Epithelial cell of prostate (primary cell): Measurements from ENCODE around the gene GCM1.
"Not testable (repeated sequence)": the region's sequence is repeated elsewhere in the genome, so short reads cannot be mapped to it uniquely, and the experiment has no call there.

Experiments used
- DNase-seq: peaks from one replicate; pipeline ENCODE4 v3.0.0-alpha.2; 2011; ENCODE audit warnings: low read depth, low spot score
- H3K27ac ChIP-seq: fragments of 450-650 bp; 2 replicates; pipeline ENCODE4 v1.5.1; 2017; ENCODE audit warnings: mild to moderate bottlenecking

The GCM1 gene

GRCh38 chr6:53148684-53149083 is at the start of gene GCM1:
Gene GCM1 (minus strand): TSS chr6:53148841. CDS start chr6:53145632, 3,209 bp downstream.
- no peak within 1 kb of the TSS for H3K27ac ChIP-seq
- DNase-seq: no peak

DNA sequence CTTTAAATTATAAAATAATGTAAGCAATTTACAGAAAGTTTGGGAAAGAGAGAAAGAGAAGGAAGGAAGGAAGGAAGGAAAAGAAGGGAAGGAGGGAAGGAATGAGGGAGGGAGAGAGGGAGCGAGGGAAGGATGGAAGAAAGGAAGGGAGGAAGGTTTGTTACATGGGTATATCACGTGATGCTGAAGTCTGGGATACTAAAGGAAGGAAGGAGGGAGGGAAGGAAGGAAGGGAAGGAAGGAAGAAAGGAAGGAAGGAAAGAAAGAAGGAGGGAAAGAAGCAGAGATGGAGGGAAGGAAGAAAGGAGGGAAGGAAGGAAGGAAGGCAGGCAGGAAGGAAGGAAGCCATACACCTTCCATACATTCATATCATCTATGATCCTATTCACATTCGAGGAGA is 48.9 kb upstream of the GCM1 start:
- H3K27ac ChIP-seq: no peak overlapping the region
- no peak for DNase-seq

DNA sequence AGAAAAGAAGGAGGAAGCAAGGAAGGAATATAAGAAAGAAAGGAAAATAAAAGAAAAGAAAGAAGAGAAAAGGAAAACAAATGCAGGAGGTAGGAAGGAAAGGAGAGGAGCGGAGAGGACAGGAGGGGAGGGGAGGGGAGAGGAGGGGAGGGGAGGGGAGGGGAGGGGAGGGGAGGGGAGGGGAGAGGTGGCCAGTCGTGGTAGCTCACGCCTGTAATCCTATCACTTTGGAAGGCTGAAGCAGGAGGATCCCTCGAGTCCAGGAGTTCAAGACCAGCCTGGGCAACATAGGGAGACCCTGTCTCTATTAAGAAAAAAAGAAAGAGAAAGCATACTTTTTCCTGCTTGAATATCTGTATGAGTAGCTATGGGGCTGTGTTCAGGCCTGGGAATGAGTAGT is 46.4 kb upstream of the GCM1 start:
- no peak for DNase-seq
- H3K27ac ChIP-seq: no peak overlapping the region

DNA sequence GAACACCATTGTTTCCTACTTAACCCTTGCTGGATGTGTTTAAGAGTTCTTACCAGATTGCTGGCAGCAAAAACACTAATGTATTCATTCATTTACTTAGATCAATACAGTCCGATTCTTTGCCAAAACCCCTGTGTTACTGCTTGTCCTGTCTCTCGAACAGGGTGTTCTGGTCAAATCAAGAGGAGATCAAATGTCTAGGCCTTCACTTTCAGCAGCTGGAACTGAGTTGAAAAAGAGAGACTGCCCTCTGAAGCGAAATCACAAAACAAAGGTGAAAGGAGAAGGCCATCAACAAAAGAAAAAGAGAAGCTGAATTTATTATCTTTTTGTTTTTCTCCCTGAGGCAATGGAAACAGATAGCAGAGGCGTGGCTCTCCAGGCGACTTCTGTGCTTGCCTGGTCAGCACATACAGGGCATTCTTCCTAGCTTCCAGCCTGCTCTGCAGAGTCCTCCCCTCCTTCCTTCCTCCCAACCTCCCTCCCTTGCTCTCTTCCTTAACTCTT is 44.1 kb upstream of the GCM1 start:
- DNase-seq: no peak
- H3K27ac ChIP-seq: no peak overlapping the region

DNA sequence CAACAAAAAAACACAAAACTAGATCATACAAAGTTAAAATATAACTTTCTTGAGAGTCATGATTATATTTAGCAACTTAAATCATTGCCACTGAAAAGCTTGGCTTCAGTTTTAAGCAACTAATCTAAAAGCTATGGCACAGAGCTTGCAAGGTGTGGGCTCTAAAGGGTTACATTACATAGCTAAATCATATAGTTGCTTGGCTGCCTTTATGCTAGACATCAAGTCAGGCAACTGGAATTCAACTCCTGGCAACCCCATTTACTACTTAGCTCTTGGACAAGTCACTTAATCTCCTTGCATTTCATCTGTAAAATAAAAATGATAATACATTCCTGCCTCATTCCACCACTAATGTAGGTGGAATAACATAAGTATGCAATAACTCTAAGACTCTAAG is 40.9 kb upstream of the GCM1 start:
- no peak for DNase-seq
- H3K27ac ChIP-seq: no peak overlapping the region

DNA sequence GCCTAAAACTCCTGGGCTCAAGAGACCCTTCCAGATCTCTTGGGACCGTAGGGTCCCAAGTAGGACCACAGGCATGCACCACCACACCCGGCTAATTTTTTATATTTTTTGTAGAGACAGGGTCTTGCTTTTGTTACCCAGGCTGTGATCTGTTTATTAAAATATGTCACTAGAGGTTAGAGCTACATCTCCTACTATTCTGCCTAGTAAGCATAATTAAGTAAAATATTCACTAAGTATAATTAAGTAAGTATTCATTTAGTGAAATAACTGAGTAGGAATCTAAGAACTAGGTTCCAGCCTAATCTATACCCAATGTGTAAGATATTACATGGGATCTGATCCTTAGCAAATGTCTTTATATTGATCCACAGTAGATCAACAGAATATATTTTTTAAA is 40.2 kb upstream of the GCM1 start:
- DNase-seq: no peak
- H3K27ac ChIP-seq: no peak overlapping the region

DNA sequence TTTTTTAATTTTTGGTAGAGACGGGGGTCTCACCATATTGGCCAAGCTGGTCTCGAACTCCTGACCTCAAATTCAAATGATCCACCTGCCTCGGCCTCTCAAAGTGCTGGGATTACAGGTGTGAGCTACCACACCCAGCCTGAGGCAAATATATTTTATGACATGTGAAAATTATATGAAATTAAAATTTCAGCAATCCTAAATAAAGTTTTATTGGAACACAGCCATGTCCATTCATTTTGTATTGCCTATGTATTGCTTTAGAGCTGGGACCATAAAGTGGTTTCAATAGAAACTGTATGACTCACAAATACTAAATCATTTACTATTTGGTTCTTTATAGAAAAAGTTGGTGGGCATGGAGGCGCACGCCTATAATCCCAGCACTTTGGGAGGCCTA is 32.0 kb upstream of the GCM1 start:
- DNase-seq: no peak
- H3K27ac ChIP-seq: no peak overlapping the region

DNA sequence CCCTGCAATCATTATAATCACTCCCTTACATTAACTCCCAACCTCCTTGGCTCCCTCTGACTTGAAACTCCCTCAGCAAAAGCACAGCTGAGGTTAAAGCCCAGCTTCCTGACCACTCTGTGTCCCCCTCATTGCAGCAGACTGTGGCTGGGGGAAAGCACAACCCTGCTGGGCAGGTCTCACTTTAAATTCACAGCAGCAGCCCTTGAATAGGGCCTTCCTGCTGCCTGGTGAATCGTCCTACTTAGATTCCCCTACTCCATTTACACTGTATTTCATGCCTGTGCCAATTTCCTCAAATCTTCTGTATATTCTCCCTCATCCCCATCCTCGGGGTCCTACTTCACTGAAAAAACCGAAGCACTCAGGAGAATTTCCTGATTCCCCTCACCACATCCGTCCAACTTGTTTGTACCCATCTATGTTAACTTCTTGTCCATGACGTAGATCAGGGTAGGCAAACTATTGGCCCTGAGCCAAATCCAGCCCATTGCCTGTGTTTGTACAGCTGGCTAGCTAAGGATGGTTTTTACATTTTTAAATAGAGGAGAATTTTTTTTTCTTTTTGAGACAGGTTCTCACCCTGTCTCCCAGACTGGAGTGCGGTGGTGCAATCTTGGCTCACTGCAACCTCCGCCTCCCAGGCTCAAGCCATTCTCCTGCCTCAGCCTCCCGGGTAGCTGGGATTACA is 31.5 kb upstream of the GCM1 start:
- H3K27ac ChIP-seq: peak overlapping the region; percentile 7
- DNase-seq: peak; percentile 55

GRCh38 chr6:53178837-53179432 is 30.3 kb upstream of the GCM1 start:
- no peak overlapping the region for H3K27ac ChIP-seq
- no peak for DNase-seq

DNA sequence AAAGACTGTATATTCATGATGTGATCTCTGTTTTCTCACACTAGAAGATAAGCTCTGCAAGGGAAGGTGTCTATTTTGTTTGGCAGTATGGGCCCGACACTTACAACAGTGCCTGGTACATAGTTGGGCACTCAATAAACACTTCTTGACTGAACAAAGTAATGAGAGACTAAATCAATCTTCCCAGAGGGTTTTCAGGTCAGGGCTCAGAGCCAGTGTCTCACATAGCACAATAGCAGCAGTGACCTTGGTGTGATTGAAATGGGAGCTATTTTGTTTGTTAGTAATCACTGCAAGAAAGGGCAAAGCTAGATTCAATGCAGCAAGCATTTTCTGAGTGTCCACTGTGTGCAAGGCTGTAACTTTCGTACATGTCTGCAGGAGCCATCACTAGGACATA is 26.4 kb upstream of the GCM1 start:
- no peak for DNase-seq

GRCh38 chr6:53172468-53172803 is 23.8 kb upstream of the GCM1 start:
- H3K27ac ChIP-seq: no peak overlapping the region
- no peak for DNase-seq

More for the DNA sequence above, 26.4 kb upstream of the GCM1 start:
- H3K27ac ChIP-seq: no peak overlapping the region

GRCh38 chr6:53171605-53172467 is 23.2 kb upstream of the GCM1 start:
- no peak overlapping the region for H3K27ac ChIP-seq
- DNase-seq: peak; percentile 5

- no peak for DNase-seq
- H3K27ac ChIP-seq: peak overlapping the region; percentile 45
Observed at GRCh38 chr6:53168516-53169267, 20.1 kb upstream of the GCM1 start.

DNA sequence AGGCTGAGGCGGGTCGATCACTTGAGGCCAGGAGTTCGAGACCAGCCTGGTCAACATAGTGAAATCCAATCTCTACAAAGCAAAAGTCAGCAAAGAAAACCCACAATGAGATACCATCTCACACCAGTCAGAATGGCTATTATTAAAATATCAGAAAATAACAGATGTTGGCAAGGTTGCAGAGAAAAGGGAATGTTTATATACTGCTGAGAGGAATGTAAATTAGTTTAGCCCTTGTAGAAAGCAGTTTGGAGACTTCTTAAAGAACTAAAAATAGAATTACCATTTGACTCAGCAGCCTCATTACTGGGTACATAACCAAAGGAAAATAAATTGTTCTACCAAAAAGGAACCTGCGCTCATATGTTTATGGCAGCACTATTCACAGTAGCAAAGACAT is 16.7 kb upstream of the GCM1 start:
- no peak for DNase-seq
- H3K27ac ChIP-seq: no peak overlapping the region

DNA sequence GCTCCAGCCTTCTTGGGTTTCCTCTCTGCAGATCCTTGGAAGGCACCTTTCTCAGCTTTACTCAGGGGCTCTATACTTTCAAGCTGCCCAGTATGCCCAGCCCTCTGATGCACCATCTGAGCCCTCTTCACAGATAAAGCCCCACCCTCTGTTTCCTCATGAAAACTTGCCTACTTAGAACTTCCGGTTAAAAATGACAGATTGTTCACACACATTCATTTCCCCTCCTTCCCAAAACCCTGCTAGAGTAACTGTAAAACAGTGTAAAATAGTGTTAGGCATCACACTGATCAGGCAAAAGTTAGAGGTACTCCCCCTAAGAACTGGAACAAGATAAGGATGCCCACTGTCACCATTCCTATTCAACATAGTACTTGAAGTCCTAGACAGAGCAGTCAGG is 14.0 kb upstream of the GCM1 start:
- H3K27ac ChIP-seq: no peak overlapping the region
- no peak for DNase-seq

GRCh38 chr6:53161481-53162009 is 12.9 kb upstream of the GCM1 start:
- no peak for DNase-seq
- H3K27ac ChIP-seq: no peak overlapping the region

GRCh38 chr6:53159558-53159957 is 10.9 kb upstream of the GCM1 start:
- no peak for DNase-seq
- no peak overlapping the region for H3K27ac ChIP-seq

DNA sequence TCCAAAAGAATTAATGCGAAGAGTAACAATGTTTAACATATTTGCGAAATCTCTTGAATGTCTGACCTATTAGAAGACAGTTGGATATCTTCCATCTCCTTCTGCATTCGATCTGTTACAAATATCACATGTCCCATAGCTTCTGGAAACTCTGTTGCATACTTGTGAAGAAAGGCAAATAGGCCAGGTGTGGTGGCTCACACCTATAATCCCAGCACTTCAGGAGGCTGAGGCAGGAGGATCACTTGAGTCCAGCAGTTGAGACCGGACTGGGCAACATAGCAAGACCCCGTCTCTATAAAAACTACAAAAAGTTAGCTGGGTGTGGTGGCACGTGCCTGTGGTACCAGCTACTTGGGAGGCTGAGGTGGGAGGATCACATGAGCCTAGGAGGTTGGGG is 9.4 kb upstream of the GCM1 start:
- DNase-seq: not testable (repeated sequence)

DNA sequence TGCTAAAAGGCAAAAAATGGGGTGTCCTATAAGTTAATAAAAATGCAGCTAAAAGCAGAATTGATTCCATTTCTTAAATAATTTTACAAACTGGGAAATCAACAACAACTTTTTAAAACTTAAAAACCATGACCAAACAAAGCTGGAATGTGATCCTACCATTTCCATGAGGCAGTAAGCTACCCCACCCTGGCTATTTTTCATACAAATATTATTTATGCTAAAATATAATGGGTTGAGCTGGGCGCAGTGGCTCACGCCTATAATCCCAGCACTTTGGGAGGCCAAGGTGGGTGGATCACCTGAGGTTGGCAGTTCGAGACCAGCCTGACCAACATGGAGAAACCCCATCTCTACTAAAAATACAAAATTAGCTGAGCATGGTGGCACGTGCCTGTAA is 6.6 kb upstream of the GCM1 start:
- not testable (repeated sequence) for DNase-seq, H3K27ac ChIP-seq

More for the DNA sequence above, 9.4 kb upstream of the GCM1 start:
- H3K27ac ChIP-seq: not testable (repeated sequence)

GRCh38 chr6:53154794-53155193 is 6.2 kb upstream of the GCM1 start:
- no peak for DNase-seq
- H3K27ac ChIP-seq: no peak overlapping the region
